HepG2 (cell line): Measurements from ENCODE around the gene CAMKMT. TPM values are rescaled to one million over a fixed set of nuclear protein-coding genes. Genes with fewer than 3 reads are reported as not detected.

Source experiments
- ATF1 ChIP-seq: IDR thresholded peaks from 2 replicates; pipeline ENCODE4 v1.6.1; 2016; ENCODE audit warnings: mild to moderate bottlenecking, control low read depth
- CAMTA2 ChIP-seq: sonication (generic); formaldehyde crosslinking; IDR thresholded peaks from 2 replicates; pipeline ENCODE4 v1.4.0; 2020; ENCODE audit warnings: mild to moderate bottlenecking, missing genetic modification reagents, borderline replicate concordance
- CEBPG ChIP-seq: IDR thresholded peaks from 2 replicates; pipeline ENCODE4 v1.6.1; 2016
- CHD4 ChIP-seq: fragments of 200-600 bp; sonication (generic); IDR thresholded peaks from 2 replicates; pipeline ENCODE4 v1.7.0; 2017; ENCODE audit warnings: mild to moderate bottlenecking, low read length, borderline replicate concordance
- FIP1L1 ChIP-seq: fragments of 200-400 bp; formaldehyde crosslinking; IDR thresholded peaks from 2 replicates; pipeline ENCODE4 v1.6.1; 2018; ENCODE audit warnings: low read depth, mild to moderate bottlenecking, low read length, moderate library complexity, borderline replicate concordance; ENCODE audit not compliant: insufficient read depth
- MLXIP ChIP-seq: sonication (generic); formaldehyde crosslinking; IDR thresholded peaks from 2 replicates; pipeline ENCODE4 v1.9.0; 2021; ENCODE audit warnings: missing genetic modification reagents, borderline replicate concordance
- MTF1 ChIP-seq: sonication (generic); formaldehyde crosslinking; IDR thresholded peaks from 2 replicates; pipeline ENCODE4 v1.5.0; 2020; ENCODE audit warnings: missing genetic modification reagents
- NFKB2 ChIP-seq: sonication (generic); formaldehyde crosslinking; IDR thresholded peaks from 2 replicates; pipeline ENCODE4 v1.4.0; 2020; ENCODE audit warnings: missing genetic modification reagents, borderline replicate concordance
- SMC3 ChIP-seq: IDR thresholded peaks from 2 replicates; pipeline ENCODE4 v1.6.1; 2011; ENCODE audit warnings: low read length, improper control_type of control experiment
- TARDBP ChIP-seq: sonication (generic); formaldehyde crosslinking; IDR thresholded peaks from 2 replicates; pipeline ENCODE4 v1.8.0; 2022; ENCODE audit warnings: mild to moderate bottlenecking, missing genetic modification reagents
- ZNF335 ChIP-seq: sonication (generic); formaldehyde crosslinking; IDR thresholded peaks from 2 replicates; pipeline ENCODE4 v1.4.0; 2020; ENCODE audit warnings: missing genetic modification reagents
- ZNF7 ChIP-seq: IDR thresholded peaks from 2 replicates; pipeline ENCODE4 v1.6.1; 2016; ENCODE audit warnings: missing biosample characterization, missing genetic modification reagents
- ZNF704 ChIP-seq: sonication (generic); formaldehyde crosslinking; IDR thresholded peaks from 2 replicates; pipeline ENCODE4 v1.8.1; 2023; ENCODE audit warnings: mild to moderate bottlenecking, inconsistent platforms, moderate library complexity, missing genetic modification reagents, borderline replicate concordance
- ZNF775 ChIP-seq: sonication (generic); formaldehyde crosslinking; IDR thresholded peaks from 2 replicates; pipeline ENCODE4 v1.4.0; 2020; ENCODE audit warnings: missing genetic modification reagents, mild to moderate bottlenecking, moderate library complexity, borderline replicate concordance
- ZNF883 ChIP-seq: sonication (generic); formaldehyde crosslinking; IDR thresholded peaks from 2 replicates; pipeline ENCODE4 v1.5.1; 2020; ENCODE audit warnings: mild to moderate bottlenecking, missing genetic modification reagents; ENCODE audit errors: not compliant biosample characterization
- polyA plus RNA-seq, 8 experiments: library from polyadenylated mRNA; depleted of rRNA in 3 of 8; stranded (reverse) in 7 of 8; unstranded in 1 of 8; fragments of >200 nt; fragmentation: Illumina TruSeq in 4 of 8; extraction: Trizol in 4 of 8; gene quantifications; 2 replicates each; pipeline versions ENCODE4 v1.2.1 to v1.2.3, GENCODE V29; 2011 to 2016; ENCODE audit warnings: low read depth in 4 of 8, missing spikeins in 1 of 8, mixed read lengths in 1 of 8; ENCODE audit not compliant: insufficient read depth in 1 of 8
- total RNA-seq, 5 experiments: library from RNA; depleted of rRNA; stranded (reverse); fragments of >200 nt; fragmentation: Illumina TruSeq; extraction: Trizol; gene quantifications; 2 replicates each; pipeline ENCODE4 v1.2.3, GENCODE V29; 2016; ENCODE audit warnings: low read depth in 1 of 5
- TF ChIP-seq, protein P1 (sequence below): sonication (generic); formaldehyde crosslinking; IDR thresholded peaks from 2 replicates; pipeline ENCODE4 v1.4.0; 2020; ENCODE audit warnings: mild to moderate bottlenecking, missing genetic modification reagents
- TF ChIP-seq, protein P2 (sequence below): sonication (generic); formaldehyde crosslinking; IDR thresholded peaks from 2 replicates; pipeline ENCODE4 v1.4.0; 2020; ENCODE audit warnings: low read depth, missing genetic modification reagents
- TF ChIP-seq, protein P3 (sequence below): sonication (generic); formaldehyde crosslinking; IDR thresholded peaks from 2 replicates; pipeline ENCODE4 v1.4.0; 2020; ENCODE audit warnings: missing genetic modification reagents, low read depth, mild to moderate bottlenecking, borderline replicate concordance

Gene CAMKMT
- total and polyA plus RNA-seq, 2 of the 13 experiments (the other 11 are each of a cell fraction or from before 2014, with no cell fraction given): 6.9 to 20.8 TPM

DNA sequence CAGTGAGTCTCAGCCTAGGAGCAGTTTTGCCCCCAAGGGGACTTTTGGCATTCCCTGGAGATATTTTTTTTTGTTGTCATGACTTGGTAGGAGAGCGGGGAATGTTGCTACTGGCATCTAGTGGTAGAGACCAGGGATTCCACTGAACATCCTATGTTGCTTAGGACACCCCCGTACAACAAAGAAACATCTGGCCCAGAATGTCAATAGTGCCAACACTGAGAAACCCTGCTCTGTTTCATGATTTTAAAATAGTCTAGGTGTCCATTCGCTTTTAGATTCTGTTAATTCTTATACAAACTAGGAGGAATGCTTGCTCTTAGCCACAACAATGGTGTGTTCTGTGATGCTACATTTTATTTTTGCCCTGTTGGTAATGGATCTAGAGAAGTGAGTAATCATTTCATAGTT is 353.9 kb downstream of the CAMKMT start (continued):
- TF ChIP-seq ZNF704 (CRISPR knock-in tag) (no peak), ZNF883 (CRISPR knock-in tag) (no peak), TARDBP (CRISPR knock-in tag) (no peak), MLXIP (no peak), FIP1L1 (no peak), ZNF7 (CRISPR knock-in tag) (no peak), CHD4 (no peak), ATF1 (CRISPR knock-in tag) (no peak), ZNF775 (CRISPR knock-in tag) (no peak), ZNF335 (CRISPR knock-in tag) (no peak), MTF1 (CRISPR knock-in tag) (no peak), CAMTA2 (CRISPR knock-in tag) (no peak), SMC3 (peak; percentile 30; the same call in 1 of the 2 replicates), CEBPG (no peak), NFKB2 (no peak)
- TF ChIP-seq, protein P1, sequence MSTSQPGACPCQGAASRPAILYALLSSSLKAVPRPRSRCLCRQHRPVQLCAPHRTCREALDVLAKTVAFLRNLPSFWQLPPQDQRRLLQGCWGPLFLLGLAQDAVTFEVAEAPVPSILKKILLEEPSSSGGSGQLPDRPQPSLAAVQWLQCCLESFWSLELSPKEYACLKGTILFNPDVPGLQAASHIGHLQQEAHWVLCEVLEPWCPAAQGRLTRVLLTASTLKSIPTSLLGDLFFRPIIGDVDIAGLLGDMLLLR (CRISPR knock-in tag): no peak
- TF ChIP-seq, protein P2, sequence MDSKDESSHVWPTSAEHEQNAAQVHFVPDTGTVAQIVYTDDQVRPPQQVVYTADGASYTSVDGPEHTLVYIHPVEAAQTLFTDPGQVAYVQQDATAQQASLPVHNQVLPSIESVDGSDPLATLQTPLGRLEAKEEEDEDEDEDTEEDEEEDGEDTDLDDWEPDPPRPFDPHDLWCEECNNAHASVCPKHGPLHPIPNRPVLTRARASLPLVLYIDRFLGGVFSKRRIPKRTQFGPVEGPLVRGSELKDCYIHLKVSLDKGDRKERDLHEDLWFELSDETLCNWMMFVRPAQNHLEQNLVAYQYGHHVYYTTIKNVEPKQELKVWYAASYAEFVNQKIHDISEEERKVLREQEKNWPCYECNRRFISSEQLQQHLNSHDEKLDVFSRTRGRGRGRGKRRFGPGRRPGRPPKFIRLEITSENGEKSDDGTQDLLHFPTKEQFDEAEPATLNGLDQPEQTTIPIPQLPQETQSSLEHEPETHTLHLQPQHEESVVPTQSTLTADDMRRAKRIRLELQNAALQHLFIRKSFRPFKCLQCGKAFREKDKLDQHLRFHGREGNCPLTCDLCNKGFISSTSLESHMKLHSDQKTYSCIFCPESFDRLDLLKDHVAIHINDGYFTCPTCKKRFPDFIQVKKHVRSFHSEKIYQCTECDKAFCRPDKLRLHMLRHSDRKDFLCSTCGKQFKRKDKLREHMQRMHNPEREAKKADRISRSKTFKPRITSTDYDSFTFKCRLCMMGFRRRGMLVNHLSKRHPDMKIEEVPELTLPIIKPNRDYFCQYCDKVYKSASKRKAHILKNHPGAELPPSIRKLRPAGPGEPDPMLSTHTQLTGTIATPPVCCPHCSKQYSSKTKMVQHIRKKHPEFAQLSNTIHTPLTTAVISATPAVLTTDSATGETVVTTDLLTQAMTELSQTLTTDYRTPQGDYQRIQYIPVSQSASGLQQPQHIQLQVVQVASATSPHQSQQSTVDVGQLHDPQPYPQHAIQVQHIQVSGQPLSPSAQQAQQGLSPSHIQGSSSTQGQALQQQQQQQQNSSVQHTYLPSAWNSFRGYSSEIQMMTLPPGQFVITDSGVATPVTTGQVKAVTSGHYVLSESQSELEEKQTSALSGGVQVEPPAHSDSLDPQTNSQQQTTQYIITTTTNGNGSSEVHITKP (CRISPR knock-in tag): no peak
- TF ChIP-seq, protein P3, sequence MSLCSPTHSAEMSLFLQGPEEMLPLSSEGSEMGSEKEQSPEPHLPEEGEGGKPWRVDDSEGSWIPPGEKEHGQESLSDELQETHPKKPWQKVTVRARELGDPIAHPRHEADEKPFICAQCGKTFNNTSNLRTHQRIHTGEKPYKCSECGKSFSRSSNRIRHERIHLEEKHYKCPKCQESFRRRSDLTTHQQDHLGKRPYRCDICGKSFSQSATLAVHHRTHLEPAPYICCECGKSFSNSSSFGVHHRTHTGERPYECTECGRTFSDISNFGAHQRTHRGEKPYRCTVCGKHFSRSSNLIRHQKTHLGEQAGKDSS: no peak
